T-helper 2 cell treated with Interferon-gamma antibody and Interleukin-4, amounts not matched to agents 5 μg/mL and 100 μg/mL, for 36 hours (primary cell): ENCODE measurements around the gene ARMC12.

Source experiments
- DNase-seq: peaks from one replicate; pipeline ENCODE4 v3.0.0; 2021; ENCODE audit warnings: low spot score
- H3K27ac Mint-ChIP-seq: one replicate; pipeline ENCODE4 v1.8.0; 2021; ENCODE audit warnings: mild to moderate bottlenecking, mixed read lengths
- H3K27me3 Mint-ChIP-seq: one replicate; pipeline ENCODE4 v1.8.0; 2021; ENCODE audit warnings: low read depth, mixed read lengths
- H3K36me3 Mint-ChIP-seq: one replicate; pipeline ENCODE4 v1.8.0; 2021; ENCODE audit warnings: low read depth, mixed read lengths
- H3K4me1 Mint-ChIP-seq: one replicate; pipeline ENCODE4 v1.8.0; 2021; ENCODE audit warnings: low read depth, mixed read lengths
- H3K4me3 Mint-ChIP-seq: one replicate; pipeline ENCODE4 v1.8.0; 2022; ENCODE audit warnings: mild to moderate bottlenecking, moderate library complexity, mixed read lengths
- H3K9me3 Mint-ChIP-seq: one replicate; pipeline ENCODE4 v1.8.0; 2021; ENCODE audit warnings: mixed read lengths

ARMC12 gene

GRCh38 chr6:35710241-35710847, 26.5 kb upstream of the ARMC12 start:
- Mint-ChIP-seq H3K4me1 (peaks cover 23% of the 10 kb centered on the region), H3K36me3 (no peaks in the 10 kb centered on the region), H3K27me3 (no peaks in the 10 kb centered on the region), H3K9me3 (peaks cover 4% of the 10 kb centered on the region), H3K4me3 (no peak overlapping the region), H3K27ac (no peak overlapping the region)
- peak; percentile 55 for DNase-seq

GRCh38 chr6:35711731-35712130, 25.1 kb upstream of the ARMC12 start:
- Mint-ChIP-seq H3K9me3 (peaks cover 4% of the 10 kb centered on the region), H3K4me1 (peaks cover 26% of the 10 kb centered on the region), H3K27ac (no peak overlapping the region), H3K27me3 (no peaks in the 10 kb centered on the region), H3K36me3 (no peaks in the 10 kb centered on the region), H3K4me3 (no peak overlapping the region)
- DNase-seq = no peak

- Mint-ChIP-seq H3K36me3 (no peaks in the 10 kb centered on the region), H3K27me3 (no peaks in the 10 kb centered on the region), H3K27ac (no peak overlapping the region), H3K4me1 (peaks cover 34% of the 10 kb centered on the region), H3K9me3 (peaks cover 4% of the 10 kb centered on the region), H3K4me3 (no peak overlapping the region)
- DNase-seq = no peak
Measured at GRCh38 chr6:35713006-35713767, 23.6 kb upstream of the ARMC12 start.

DNA sequence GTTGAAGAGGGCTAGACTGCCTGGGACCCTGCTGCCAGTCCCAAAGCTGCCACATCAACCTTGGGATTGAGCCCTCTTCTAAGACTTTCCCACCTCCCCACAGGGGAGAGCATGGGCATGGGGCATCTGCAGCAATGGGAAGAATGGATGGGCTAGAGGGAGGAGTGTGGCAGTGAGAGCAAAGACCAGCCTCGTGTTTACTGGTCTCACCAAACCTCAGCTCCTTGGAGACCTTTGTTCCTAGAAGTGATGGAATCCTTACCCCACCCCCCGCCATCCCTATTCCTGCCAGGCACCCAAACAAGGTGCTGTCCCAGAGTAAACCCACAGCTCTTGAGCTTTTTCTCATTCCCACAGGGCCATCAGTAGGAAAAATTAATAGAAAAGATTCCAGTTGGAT, 20.0 kb upstream of the ARMC12 start:
- Mint-ChIP-seq H3K4me1 (peaks cover 51% of the 10 kb centered on the region), H3K36me3 (no peaks in the 10 kb centered on the region), H3K4me3 (no peak overlapping the region), H3K9me3 (no peaks in the 10 kb centered on the region), H3K27ac (no peak overlapping the region), H3K27me3 (no peaks in the 10 kb centered on the region)
- DNase-seq = no peak

DNA sequence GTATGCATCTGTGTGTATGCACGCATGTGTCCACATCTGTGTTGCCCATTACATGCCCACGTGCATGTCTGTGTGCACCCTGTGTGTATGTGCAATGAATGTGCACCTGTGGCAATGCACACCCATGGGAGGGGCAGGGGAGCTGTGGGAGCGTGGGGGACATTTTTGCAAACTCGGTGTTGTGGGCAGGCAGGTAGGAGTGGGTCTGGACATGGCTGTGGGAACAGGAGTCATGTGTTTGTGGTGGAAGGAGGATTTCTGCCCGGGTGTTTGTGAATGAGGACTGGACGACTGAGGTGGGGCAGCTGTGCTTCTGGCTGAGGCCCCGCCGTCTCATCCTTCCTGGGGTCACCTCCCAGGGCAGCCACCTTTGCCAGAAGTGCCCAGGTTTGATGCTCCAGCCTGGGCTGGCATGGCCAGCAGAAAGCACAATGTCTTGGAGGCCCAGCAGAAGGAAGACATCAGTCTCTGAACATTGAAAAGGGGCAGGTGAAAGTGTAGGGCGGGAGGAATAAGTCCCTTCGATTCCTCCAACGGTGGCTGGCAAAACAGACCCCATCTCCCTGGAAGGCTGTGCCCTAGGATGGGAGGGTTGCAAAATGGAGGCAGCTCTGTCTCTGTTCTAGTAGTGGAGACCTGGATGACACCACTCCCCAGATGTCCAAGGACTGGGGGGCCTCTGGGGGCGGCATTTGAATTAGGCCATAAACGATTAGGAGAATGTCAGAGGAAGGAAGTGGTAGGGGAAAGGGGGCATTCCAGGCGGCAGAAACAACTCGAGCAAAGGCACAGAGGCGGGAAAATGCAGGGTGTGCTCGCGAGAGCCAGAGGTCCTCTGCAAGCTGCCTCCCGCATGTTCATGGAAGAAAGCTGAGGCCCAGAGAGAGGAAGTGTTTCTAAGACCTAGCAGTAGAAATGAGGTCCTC, 19.1 kb upstream of the ARMC12 start:
- Mint-ChIP-seq H3K4me1 (peaks cover 51% of the 10 kb centered on the region), H3K4me3 (peak overlapping the region; percentile 47), H3K27ac (peak overlapping the region; percentile 95), H3K27me3 (no peaks in the 10 kb centered on the region), H3K9me3 (no peaks in the 10 kb centered on the region), H3K36me3 (no peaks in the 10 kb centered on the region)
- DNase-seq = no peak

GRCh38 chr6:35718375-35718736, 18.5 kb upstream of the ARMC12 start:
- Mint-ChIP-seq H3K9me3 (no peaks in the 10 kb centered on the region), H3K4me1 (peaks cover 49% of the 10 kb centered on the region), H3K27ac (peak overlapping the region; percentile 95), H3K27me3 (no peaks in the 10 kb centered on the region), H3K36me3 (no peaks in the 10 kb centered on the region), H3K4me3 (peak overlapping the region; percentile 47)
- DNase-seq = no peak

DNA sequence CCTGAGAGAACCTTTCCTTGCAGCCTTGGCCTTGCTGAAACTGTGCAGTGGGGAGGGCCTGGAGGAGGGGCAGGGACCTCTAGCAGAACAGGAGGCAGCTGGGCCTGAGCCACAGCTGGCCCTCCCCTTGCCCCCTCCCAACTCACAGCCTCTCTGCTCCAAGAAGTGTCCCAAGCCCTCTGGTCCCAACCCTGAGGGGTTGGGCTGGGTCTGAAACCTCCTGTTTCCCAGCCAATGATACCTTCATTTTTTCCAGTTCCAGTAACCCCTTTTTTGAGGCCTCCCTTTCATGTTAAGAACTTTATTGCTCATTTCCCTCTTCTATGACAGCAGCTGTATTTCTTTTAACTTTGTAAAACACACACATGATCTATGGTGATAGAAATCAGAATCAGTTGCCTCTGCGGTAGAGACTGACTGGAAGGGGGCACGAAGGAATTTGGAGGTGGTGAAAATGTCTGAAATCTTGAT, 17.9 kb upstream of the ARMC12 start:
- Mint-ChIP-seq H3K27me3 (no peaks in the 10 kb centered on the region), H3K4me3 (peak overlapping the region; percentile 47), H3K36me3 (no peaks in the 10 kb centered on the region), H3K27ac (peak overlapping the region; percentile 95), H3K4me1 (peaks cover 47% of the 10 kb centered on the region), H3K9me3 (no peaks in the 10 kb centered on the region)
- DNase-seq = peak; percentile 45

DNA sequence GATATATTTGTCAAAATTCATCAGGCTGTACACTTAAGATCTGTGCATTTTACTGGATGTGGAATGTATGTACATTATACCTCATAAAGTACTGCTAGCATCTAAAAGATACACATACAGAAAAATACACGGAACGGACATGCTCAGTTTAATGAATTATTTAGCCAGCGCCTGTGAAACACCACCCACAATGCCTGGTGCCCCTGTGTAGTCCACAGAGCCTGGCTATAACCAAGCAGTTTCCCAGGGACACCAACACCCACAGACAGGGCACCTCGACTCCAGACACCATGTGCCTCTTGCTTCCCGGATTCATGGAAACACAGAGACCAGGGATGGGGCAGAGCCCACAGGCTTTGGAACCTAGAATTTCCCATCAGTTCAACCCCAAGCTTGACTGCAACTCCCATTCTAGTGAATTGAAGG, 17.4 kb upstream of the ARMC12 start:
- Mint-ChIP-seq H3K9me3 (no peaks in the 10 kb centered on the region), H3K36me3 (no peaks in the 10 kb centered on the region), H3K27ac (peak overlapping the region; percentile 95), H3K4me3 (peak overlapping the region; percentile 47), H3K27me3 (no peaks in the 10 kb centered on the region), H3K4me1 (peaks cover 51% of the 10 kb centered on the region)
- DNase-seq = peak; percentile 32

DNA sequence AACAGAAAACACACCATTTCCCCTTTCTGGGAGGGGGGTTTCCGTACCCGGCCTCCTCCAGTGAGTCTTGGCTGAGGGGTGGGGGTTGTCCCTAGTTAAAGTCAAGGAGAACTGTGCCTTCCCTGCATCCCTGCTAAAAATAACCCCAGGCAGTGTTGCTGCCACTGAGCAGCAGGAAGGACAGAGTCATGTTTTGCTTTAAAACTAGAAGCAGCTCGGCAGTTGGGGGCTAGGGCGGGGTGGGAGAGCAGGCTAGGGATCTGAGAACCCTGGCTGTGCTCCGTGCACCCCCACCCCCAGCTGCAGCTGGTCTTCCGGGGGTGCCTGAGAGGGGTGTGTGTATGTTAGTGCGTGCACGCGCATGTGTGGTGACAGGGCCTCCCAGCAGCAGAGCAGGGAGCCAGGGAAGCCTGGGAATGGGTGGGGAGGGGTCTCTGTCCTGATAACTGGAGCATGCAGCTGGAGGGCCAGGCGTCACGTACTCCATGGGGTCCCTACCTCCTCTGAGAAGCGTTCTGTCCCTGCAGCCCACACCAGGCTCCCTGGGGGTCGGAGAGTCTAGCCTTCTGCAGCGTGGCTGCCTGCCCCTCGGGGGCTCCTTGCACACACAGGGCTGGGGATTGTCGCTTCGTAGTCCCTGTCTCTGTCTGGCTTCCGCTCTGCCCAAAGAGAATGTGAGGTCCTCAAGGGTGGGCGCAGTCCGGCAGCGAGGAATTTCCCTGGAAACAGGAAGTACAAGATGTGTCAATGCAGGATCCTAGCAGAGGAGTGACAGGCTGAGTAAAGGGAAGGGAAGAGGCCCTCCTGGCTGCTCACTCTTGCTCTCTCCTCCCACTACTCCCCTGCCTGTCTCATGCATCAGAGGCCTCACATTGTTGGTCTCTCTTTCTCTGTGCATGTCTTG, 16.8 kb upstream of the ARMC12 start:
- peak overlapping the region; percentile 47 for H3K4me3 Mint-ChIP-seq

DNA sequence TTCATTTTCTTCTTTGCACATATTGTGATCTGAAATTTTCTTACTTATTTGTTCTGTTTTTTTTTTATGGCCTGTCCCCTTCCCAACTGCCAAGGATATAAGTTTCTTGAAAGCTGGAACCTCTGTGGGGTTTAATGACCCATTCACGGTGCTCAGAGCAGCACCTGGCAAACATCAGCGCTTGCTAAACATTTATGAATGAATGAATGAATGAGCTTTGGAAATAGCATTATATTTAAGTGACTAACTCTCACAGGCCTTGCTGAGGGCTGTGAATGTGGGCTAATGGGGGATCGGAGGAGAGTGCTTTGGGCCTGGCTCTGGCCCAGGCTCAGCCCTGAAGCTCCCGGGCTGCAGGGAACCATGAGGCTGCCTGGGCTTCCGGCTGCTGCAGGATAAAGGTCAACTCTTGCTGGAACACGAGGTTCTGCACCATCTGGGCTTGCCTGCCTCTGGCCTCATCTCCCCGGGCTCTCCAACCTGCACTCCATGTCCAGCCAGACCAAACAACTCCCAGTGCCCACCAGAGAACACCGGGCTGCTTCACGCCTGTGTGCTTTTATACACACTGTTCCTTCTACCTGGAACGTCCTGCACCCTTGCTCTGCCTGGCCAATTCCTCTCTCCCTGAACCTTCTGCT, 14.6 kb upstream of the ARMC12 start:
- H3K27me3 Mint-ChIP-seq = no peaks in the 10 kb centered on the region
- H3K9me3 Mint-ChIP-seq = no peaks in the 10 kb centered on the region
- DNase-seq = no peak
- peaks cover 66% of the 10 kb centered on the region for H3K4me1 Mint-ChIP-seq
- no peak overlapping the region for H3K27ac Mint-ChIP-seq
- H3K4me3 Mint-ChIP-seq = no peak overlapping the region
- H3K36me3 Mint-ChIP-seq = no peaks in the 10 kb centered on the region

More for the DNA sequence above, 16.8 kb upstream of the ARMC12 start:
- Mint-ChIP-seq H3K27ac (peak overlapping the region; percentile 95), H3K27me3 (no peaks in the 10 kb centered on the region), H3K9me3 (no peaks in the 10 kb centered on the region), H3K36me3 (no peaks in the 10 kb centered on the region), H3K4me1 (peaks cover 52% of the 10 kb centered on the region)
- peak; percentile 15 for DNase-seq

GRCh38 chr6:35723587-35723986, 13.2 kb upstream of the ARMC12 start:
- no peak overlapping the region for H3K27ac Mint-ChIP-seq
- H3K4me1 Mint-ChIP-seq = peaks cover 59% of the 10 kb centered on the region
- H3K4me3 Mint-ChIP-seq = no peak overlapping the region
- H3K27me3 Mint-ChIP-seq = no peaks in the 10 kb centered on the region
- H3K9me3 Mint-ChIP-seq = no peaks in the 10 kb centered on the region
- no peak for DNase-seq
- no peaks in the 10 kb centered on the region for H3K36me3 Mint-ChIP-seq

- no peaks in the 10 kb centered on the region for H3K27me3 Mint-ChIP-seq
- DNase-seq = no peak
- H3K27ac Mint-ChIP-seq = no peak overlapping the region
- peaks cover 57% of the 10 kb centered on the region for H3K4me1 Mint-ChIP-seq
- no peaks in the 10 kb centered on the region for H3K36me3 Mint-ChIP-seq
- no peaks in the 10 kb centered on the region for H3K9me3 Mint-ChIP-seq
- no peak overlapping the region for H3K4me3 Mint-ChIP-seq
Measured at GRCh38 chr6:35724059-35724458, 12.8 kb upstream of the ARMC12 start.

DNA sequence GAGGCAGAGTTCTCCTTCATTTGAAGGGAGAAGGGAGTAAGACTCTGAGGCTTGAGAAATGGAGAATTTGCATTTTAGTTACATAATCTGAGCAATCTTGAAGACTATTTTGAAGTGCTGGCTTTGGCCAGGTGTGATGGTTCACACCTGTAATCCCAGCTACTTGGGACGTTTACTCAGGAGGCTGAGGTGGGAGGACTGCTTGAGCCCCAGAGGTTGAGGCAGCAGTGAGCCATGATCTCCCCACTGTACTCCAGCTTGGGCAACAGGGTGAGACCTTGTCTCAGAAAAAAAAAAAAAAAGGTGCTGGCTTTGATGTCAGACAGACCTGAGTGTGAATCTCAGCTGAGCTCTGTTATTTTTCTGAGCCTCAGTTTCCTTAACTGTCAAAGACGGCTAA, 12.4 kb upstream of the ARMC12 start:
- no peaks in the 10 kb centered on the region for H3K36me3 Mint-ChIP-seq
- H3K4me3 Mint-ChIP-seq = no peak overlapping the region

More for the DNA sequence above, 12.4 kb upstream of the ARMC12 start:
- no peak for DNase-seq
- H3K9me3 Mint-ChIP-seq = no peaks in the 10 kb centered on the region
- H3K27ac Mint-ChIP-seq = no peak overlapping the region
- H3K4me1 Mint-ChIP-seq = peaks cover 57% of the 10 kb centered on the region
- H3K27me3 Mint-ChIP-seq = no peaks in the 10 kb centered on the region
